MM.1S (cell line): Measurements from ENCODE around the gene BIRC7.
"Not testable (repeated sequence)": the region's sequence is repeated elsewhere in the genome, so short reads cannot be mapped to it uniquely, and the experiment has no call there.

Experiments used
- DNase-seq: peaks from one replicate; pipeline ENCODE4 v3.0.0-alpha.2; 2015
- H2AFZ ChIP-seq: fragments of 300-600 bp; sonication (generic); 2 replicates; pipeline ENCODE4 v1.6.0; 2016; ENCODE audit warnings: antibody characterized with exemption, low read length
- H3F3A ChIP-seq: fragments of 300-600 bp; sonication (generic); 2 replicates; pipeline ENCODE4 v1.6.1; 2016; ENCODE audit warnings: mild to moderate bottlenecking, antibody characterized with exemption, low read length, moderate library complexity, mixed read lengths; ENCODE audit not compliant: insufficient read depth
- H3K27ac ChIP-seq: fragments of 300-600 bp; sonication (generic); 2 replicates; pipeline ENCODE4 v1.5.1; 2016; ENCODE audit warnings: mild to moderate bottlenecking, low read length
- H3K27me3 ChIP-seq: fragments of 300-600 bp; sonication (generic); replicated peaks from 2 replicates; pipeline ENCODE4 v1.6.0; 2016; ENCODE audit warnings: low read length; ENCODE audit not compliant: insufficient read depth
- H3K36me3 ChIP-seq: fragments of 300-600 bp; sonication (generic); replicated peaks from 2 replicates; pipeline ENCODE4 v1.6.1; 2016; ENCODE audit warnings: mild to moderate bottlenecking, low read length, mixed read lengths; ENCODE audit not compliant: insufficient read depth
- H3K4me1 ChIP-seq: fragments of 300-600 bp; sonication (generic); 2 replicates; pipeline ENCODE4 v1.6.1; 2016; ENCODE audit warnings: low read length, mixed read lengths
- H3K4me2 ChIP-seq: fragments of 300-600 bp; sonication (generic); 2 replicates; pipeline ENCODE4 v1.6.0; 2016; ENCODE audit warnings: low read depth, low read length
- H3K4me3 ChIP-seq: fragments of 300-600 bp; sonication (generic); 2 replicates; pipeline ENCODE4 v1.5.1; 2016; ENCODE audit warnings: low read length, mixed read lengths
- H3K79me2 ChIP-seq: fragments of 300-600 bp; sonication (generic); 2 replicates; pipeline ENCODE4 v1.6.1; 2016; ENCODE audit warnings: mixed run types, low read length, mixed read lengths
- H3K9ac ChIP-seq: fragments of 300-600 bp; sonication (generic); 2 replicates; pipeline ENCODE4 v1.6.1; 2016; ENCODE audit warnings: low read length, mixed read lengths
- H3K9me2 ChIP-seq: fragments of 300-600 bp; sonication (generic); replicated peaks from 2 replicates; pipeline ENCODE4 v1.6.1; 2016; ENCODE audit warnings: mild to moderate bottlenecking, low read length, mixed read lengths; ENCODE audit not compliant: insufficient read depth
- H3K9me3 ChIP-seq: fragments of 300-600 bp; sonication (generic); replicated peaks from 2 replicates; pipeline ENCODE4 v1.6.1; 2016; ENCODE audit warnings: mild to moderate bottlenecking, low read length, mixed read lengths; ENCODE audit not compliant: insufficient read depth
- H4K20me1 ChIP-seq: fragments of 300-600 bp; sonication (generic); 2 replicates; pipeline ENCODE4 v1.6.1; 2016; ENCODE audit warnings: mild to moderate bottlenecking, low read length, moderate library complexity, mixed read lengths; ENCODE audit not compliant: insufficient read depth
- EZH2 ChIP-seq: fragments of 300-600 bp; sonication (generic); optimal IDR thresholded peaks from 2 replicates; pipeline ENCODE3; 2017; ENCODE audit warnings: low read depth, mild to moderate bottlenecking, antibody characterized with exemption, low read length, mixed read lengths
- EZH2phosphoT487 ChIP-seq: fragments of 300-600 bp; sonication (generic); IDR thresholded peaks from 2 replicates; pipeline ENCODE4 v1.6.1; 2018; ENCODE audit warnings: antibody characterized with exemption, low read length
- TF ChIP-seq, protein P1 (sequence below): fragments of 300-600 bp; sonication (generic); IDR thresholded peaks from 2 replicates; pipeline ENCODE4 v1.5.1; 2016; ENCODE audit warnings: antibody characterized with exemption, low read length, mixed read lengths

Gene BIRC7

DNA sequence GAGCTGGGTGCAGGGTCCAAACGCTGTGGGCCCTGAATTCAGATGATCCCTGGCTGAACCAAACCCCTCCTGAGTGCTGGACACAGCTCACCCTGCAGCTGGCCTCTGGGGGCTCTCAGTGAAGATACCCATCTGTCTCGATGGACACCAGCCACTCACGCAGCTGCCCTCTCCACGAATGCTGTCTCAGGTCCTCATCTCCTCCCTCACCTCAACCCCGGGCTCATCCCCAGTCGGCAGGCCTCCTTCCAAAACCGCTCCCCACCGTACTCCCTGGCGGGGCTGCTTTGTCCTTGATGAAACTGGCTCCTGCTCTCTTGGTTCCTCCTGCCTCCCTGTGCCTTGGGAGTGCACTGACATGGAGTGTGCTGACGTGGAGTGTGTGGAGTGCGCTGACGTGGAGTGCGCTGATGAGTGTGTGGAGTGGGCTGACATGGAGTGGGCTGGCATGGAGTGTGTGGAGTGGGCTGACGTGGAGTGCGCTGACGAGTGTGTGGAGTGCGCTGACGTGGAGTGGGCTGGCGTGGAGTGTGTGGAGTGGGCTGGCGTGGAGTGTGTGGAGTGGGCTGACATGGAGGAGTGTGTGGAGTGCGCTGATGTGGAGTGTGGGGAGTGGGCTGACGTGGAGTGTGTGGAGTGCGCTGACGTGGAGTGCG lies 15.7 kb upstream of the BIRC7 start:
- Histone ChIP-seq H3K27me3 (peaks cover 61% of the 10 kb centered on the region), H3K4me2 (no peak overlapping the region), H3K27ac (no peak overlapping the region), H3K9me2 (no peaks in the 10 kb centered on the region), H3K79me2 (peaks cover 7% of the 10 kb centered on the region), H3K36me3 (no peaks in the 10 kb centered on the region), H3K4me3 (no peak overlapping the region), H2AFZ (no peak overlapping the region), H3K9ac (no peak overlapping the region), H3K9me3 (no peaks in the 10 kb centered on the region), H4K20me1 (0 out of 2 replicates have a peak, but pooled peaks cover under 1% of the 10 kb centered on the region), H3F3A (no peaks in the 10 kb centered on the region), H3K4me1 (peaks cover 7% of the 10 kb centered on the region)
- no peak for DNase-seq
- TF ChIP-seq EZH2phosphoT487 (no peak), EZH2 (no peak)
- TF ChIP-seq, protein P1, sequence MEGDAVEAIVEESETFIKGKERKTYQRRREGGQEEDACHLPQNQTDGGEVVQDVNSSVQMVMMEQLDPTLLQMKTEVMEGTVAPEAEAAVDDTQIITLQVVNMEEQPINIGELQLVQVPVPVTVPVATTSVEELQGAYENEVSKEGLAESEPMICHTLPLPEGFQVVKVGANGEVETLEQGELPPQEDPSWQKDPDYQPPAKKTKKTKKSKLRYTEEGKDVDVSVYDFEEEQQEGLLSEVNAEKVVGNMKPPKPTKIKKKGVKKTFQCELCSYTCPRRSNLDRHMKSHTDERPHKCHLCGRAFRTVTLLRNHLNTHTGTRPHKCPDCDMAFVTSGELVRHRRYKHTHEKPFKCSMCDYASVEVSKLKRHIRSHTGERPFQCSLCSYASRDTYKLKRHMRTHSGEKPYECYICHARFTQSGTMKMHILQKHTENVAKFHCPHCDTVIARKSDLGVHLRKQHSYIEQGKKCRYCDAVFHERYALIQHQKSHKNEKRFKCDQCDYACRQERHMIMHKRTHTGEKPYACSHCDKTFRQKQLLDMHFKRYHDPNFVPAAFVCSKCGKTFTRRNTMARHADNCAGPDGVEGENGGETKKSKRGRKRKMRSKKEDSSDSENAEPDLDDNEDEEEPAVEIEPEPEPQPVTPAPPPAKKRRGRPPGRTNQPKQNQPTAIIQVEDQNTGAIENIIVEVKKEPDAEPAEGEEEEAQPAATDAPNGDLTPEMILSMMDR, result no peak

DNA sequence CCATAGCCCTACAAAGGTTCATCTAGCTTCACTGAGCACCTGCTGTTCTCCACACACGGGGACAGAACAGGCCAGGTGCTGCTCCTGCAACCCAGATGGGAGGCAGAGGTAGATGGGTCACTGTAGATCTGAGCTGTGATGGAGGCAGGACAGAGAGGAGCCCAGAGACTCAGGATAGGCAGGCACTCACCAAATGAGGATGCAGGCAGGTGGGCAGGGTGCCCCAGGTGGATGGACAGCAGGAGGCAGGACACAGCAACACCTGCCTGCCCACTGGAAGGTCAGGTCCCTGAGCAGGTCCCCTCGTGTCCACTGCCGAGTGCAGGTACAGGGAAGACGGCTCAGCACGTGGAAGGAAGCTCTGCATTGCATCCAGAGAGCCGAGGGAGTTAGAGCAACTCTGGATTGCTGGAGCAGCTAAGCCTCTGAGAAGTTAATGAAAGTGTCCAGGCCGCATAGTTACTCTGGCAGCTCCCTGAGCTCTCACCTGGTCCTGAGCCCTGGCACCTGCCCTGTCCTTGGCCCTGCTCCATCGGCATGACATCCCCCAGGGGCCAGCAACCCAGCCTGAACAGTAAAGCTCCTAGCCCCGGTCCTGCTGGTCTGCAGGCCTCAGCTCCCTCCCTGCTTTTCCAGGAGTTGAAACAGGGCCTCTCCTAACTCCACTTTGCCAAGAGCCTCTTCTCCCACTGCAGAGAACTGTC lies 14.9 kb upstream of the BIRC7 start:
- no peak overlapping the region for H3K9ac ChIP-seq
- DNase-seq, result no peak
- no peaks in the 10 kb centered on the region for H3K9me3 ChIP-seq
- peaks cover 6% of the 10 kb centered on the region; the same call in 1 of the 2 replicates for H3K4me1 ChIP-seq
- H3K27ac ChIP-seq, result no peak overlapping the region
- no peak overlapping the region for H3K4me3 ChIP-seq
- no peaks in the 10 kb centered on the region for H3K79me2 ChIP-seq
- TF ChIP-seq, protein P1, result no peak
- TF ChIP-seq EZH2phosphoT487 (no peak), EZH2 (no peak)
- H3K36me3 ChIP-seq, result no peaks in the 10 kb centered on the region
- H3K27me3 ChIP-seq, result peaks cover 65% of the 10 kb centered on the region
- H3K9me2 ChIP-seq, result no peaks in the 10 kb centered on the region
- H3K4me2 ChIP-seq, result no peak overlapping the region
- H3F3A ChIP-seq, result no peaks in the 10 kb centered on the region
- H4K20me1 ChIP-seq, result no peaks in the 10 kb centered on the region
- no peak overlapping the region for H2AFZ ChIP-seq

DNA sequence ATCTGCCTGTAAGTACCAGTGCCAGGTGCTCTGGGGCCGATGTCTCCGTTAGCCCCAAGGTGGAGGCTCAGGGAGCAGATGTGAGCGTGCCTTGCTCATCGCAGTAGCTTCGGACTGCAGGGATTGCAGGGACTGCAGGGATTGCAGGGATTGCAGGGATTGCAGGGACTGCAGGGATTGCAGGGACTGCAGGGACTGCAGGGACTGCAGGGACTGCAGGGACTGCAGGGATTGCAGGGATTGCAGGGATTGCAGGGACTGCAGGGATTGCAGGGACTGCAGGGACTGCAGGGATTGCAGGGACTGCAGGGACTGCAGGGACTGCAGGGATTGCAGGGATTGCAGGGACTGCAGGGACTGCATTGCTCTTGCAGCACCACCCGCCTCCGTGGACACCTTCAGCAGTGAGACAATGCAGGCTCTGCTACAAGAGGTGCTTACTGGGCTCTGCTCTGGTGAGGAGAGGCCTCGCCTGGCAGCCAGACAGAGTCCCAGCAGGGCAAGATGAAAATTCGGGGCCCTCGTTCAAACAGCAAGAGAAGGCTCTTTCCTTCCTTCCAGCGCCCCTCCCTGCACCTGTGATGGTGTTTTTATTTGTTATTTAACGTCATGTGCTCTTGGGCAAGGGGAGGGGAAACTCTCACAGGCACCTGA lies 14.2 kb upstream of the BIRC7 start:
- H3K4me1 ChIP-seq, H4K20me1 ChIP-seq, H3K79me2 ChIP-seq, H2AFZ ChIP-seq, H3K9ac ChIP-seq, H3K4me2 ChIP-seq, H3K9me2 ChIP-seq, DNase-seq, H3K4me3 ChIP-seq, H3K27ac ChIP-seq, H3K9me3 ChIP-seq, H3K36me3 ChIP-seq, H3F3A ChIP-seq: not testable (repeated sequence)
- peaks cover 71% of the 10 kb centered on the region for H3K27me3 ChIP-seq
